Spleen (tissue), 7 donors: ENCODE results near the gene ATP7A.
"Not testable (repeated sequence)": the region's sequence is repeated elsewhere in the genome, so short reads cannot be mapped to it uniquely, and the experiment has no call there.

Experiments used
- POLR2AphosphoS5 ChIP-seq, 3 donors: sonication (generic); formaldehyde crosslinking; IDR thresholded peaks; one replicate each; pipeline ENCODE4 v1.5.1; 2017; ENCODE audit warnings: antibody characterized with exemption in 3 of 3
- TF ChIP-seq, protein P1 (sequence below), 11 experiments: fragments of 200-600 bp in 7 of 11; fragments of 450-650 bp in 4 of 11; sonication (generic) in 4 of 11; IDR thresholded peaks in 8 of 11; conservative IDR thresholded peaks in 3 of 11; 1 replicate in 7 of 11; 2 replicates in 4 of 11; pipeline versions ENCODE4 v1.4.0 to v1.8.0; 2016 to 2021; ENCODE audit warnings: antibody characterized with exemption in 11 of 11, inconsistent platforms in 4 of 11, mild to moderate bottlenecking in 1 of 11
- donor health status: DM: no; HTN: no; CAD: no; lungs with moderate emphysema.
- donor health status: DM: no; HTN: no; CAD: no.
- donor health status: DM: no; HTN: no; CAD: no.

DNA sequence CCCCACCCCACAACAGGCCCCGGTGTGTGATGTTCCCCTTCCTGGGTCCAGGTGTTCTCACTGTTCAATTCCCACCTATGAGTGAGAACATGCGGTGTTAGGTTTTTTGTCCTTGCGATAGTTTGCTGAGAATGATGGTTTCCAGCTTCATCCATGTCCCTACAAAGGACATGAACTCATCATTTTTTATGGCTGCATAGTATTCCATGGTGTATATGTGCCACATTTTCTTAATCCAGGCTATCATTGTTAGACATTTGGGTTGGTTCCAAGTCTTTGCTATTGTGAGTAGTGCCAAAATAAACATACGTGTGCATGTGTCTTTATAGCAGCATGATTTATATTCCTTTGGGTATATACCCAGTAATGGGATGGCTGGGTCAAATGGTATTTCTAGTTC is 29.1 kb upstream of the ATP7A start:
- not testable (repeated sequence) for TF ChIP-seq POLR2AphosphoS5 (IDR thresholded peaks at IDR 0.05)
- TF ChIP-seq, protein P1, sequence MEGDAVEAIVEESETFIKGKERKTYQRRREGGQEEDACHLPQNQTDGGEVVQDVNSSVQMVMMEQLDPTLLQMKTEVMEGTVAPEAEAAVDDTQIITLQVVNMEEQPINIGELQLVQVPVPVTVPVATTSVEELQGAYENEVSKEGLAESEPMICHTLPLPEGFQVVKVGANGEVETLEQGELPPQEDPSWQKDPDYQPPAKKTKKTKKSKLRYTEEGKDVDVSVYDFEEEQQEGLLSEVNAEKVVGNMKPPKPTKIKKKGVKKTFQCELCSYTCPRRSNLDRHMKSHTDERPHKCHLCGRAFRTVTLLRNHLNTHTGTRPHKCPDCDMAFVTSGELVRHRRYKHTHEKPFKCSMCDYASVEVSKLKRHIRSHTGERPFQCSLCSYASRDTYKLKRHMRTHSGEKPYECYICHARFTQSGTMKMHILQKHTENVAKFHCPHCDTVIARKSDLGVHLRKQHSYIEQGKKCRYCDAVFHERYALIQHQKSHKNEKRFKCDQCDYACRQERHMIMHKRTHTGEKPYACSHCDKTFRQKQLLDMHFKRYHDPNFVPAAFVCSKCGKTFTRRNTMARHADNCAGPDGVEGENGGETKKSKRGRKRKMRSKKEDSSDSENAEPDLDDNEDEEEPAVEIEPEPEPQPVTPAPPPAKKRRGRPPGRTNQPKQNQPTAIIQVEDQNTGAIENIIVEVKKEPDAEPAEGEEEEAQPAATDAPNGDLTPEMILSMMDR (IDR thresholded peaks at IDR 0.05 in 8 of 11, conservative IDR thresholded peaks at IDR 0.05 in 3 of 11) = not testable (repeated sequence)
